NCI-H187 treated with DMSO at 0.1 percent for 48 hours (cell line): Measurements from ENCODE around the gene LIPT2.

Experiments used
- DNase-seq: peaks from one replicate; lab custom pipeline; 2025; lab: John Stamatoyannopoulos, UW

LIPT2 gene

GRCh38 chr11:74494916-74495315, 1.4 kb upstream of the LIPT2 start:
- no peak for DNase-seq

GRCh38 chr11:74493791-74494630, 487 bp upstream of the LIPT2 start:
- peak; percentile 78 for DNase-seq

GRCh38 chr11:74492084-74492483, 1.4 kb downstream of the LIPT2 start:
- DNase-seq: no peak

- DNase-seq: no peak
These were observed 2.6 kb downstream of the LIPT2 start for GRCh38 chr11:74490941-74491340.

- DNase-seq: no peak
These were observed 5.6 kb downstream of the LIPT2 start for GRCh38 chr11:74487875-74488274.

GRCh38 chr11:74485868-74486267, 7.7 kb downstream of the LIPT2 start:
- DNase-seq: no peak

- no peak for DNase-seq
These were observed 12.7 kb downstream of the LIPT2 start for GRCh38 chr11:74480688-74481417.

GRCh38 chr11:74479732-74480123, 13.8 kb downstream of the LIPT2 start:
- DNase-seq: no peak

- no peak for DNase-seq
These were observed 14.4 kb downstream of the LIPT2 start for GRCh38 chr11:74478877-74479731.

GRCh38 chr11:74476536-74476935, 17.0 kb downstream of the LIPT2 start:
- no peak for DNase-seq

- no peak for DNase-seq
These were observed 19.2 kb downstream of the LIPT2 start for GRCh38 chr11:74474316-74474715.

GRCh38 chr11:74473382-74474173, 19.9 kb downstream of the LIPT2 start:
- DNase-seq: no peak

GRCh38 chr11:74471668-74472429, 21.7 kb downstream of the LIPT2 start:
- no peak for DNase-seq

- DNase-seq: no peak
These were observed 22.5 kb downstream of the LIPT2 start for GRCh38 chr11:74471037-74471436.

- no peak for DNase-seq
These were observed 23.0 kb downstream of the LIPT2 start for GRCh38 chr11:74470526-74470925.

- no peak for DNase-seq
These were observed 24.6 kb downstream of the LIPT2 start for GRCh38 chr11:74468936-74469335.

GRCh38 chr11:74468521-74468920, 25.0 kb downstream of the LIPT2 start:
- DNase-seq: no peak

- no peak for DNase-seq
These were observed 25.5 kb downstream of the LIPT2 start for GRCh38 chr11:74468058-74468457.

GRCh38 chr11:74466916-74467885, 26.3 kb downstream of the LIPT2 start, which contains the start of gene KCNE3:
Gene KCNE3, minus strand, starts transcription at chr11:74467549. Its CDS starts 9,986 bp downstream, at chr11:74457563.
- no peak for DNase-seq
